Measurements from ENCODE around the gene PDIA2.

Gene PDIA2

GRCh38 chr16:287298-287811 is 4.4 kb downstream of the PDIA2 start:
- no peaks in the 10 kb centered on the region for H3K9me3 ChIP-seq (ENCODE audit: control insufficient read depth, insufficient read depth, low read depth, low read length)
- POLR2A ChIA-PET = interaction anchor here (0.7 kb wide), 1 partner anchor 63 kb away, joined by 3 read pairs; no protein-coding TSS in a partner anchor
- CTCF ChIA-PET = interaction anchor here (0.6 kb wide), 1 partner anchor 32 kb away, joined by 3 read pairs; no protein-coding TSS in a partner anchor
- H3K4me3 ChIP-seq (ENCODE audit: low read depth, low read length) = no peak overlapping the region
- H3K36me3 ChIP-seq (ENCODE audit: control insufficient read depth in 2 of 2, insufficient read depth in 1 of 2, low read length in 2 of 2) = peaks cover 0 to 63% of the 10 kb centered on the region in 2 experiments; a peak in 2 of 3 replicates
- TF ChIP-seq ZNF544 (tag by site-specific recombination; IDR thresholded peaks at IDR 0.05) (no peak), ZNF2 (tag by site-specific recombination; IDR thresholded peaks at IDR 0.05) (no peak), ZFP41 (tag by site-specific recombination; IDR thresholded peaks at IDR 0.05; ENCODE audit: borderline replicate concordance) (no peak), SP2 (tag by site-specific recombination; IDR thresholded peaks at IDR 0.05) (no peak), ZNF560 (tag by site-specific recombination; IDR thresholded peaks at IDR 0.05; ENCODE audit: borderline replicate concordance) (no peak), ZNF311 (tag by site-specific recombination; IDR thresholded peaks at IDR 0.05; ENCODE audit: borderline replicate concordance) (no peak), ZNF184 (tag by site-specific recombination; IDR thresholded peaks at IDR 0.05) (no peak), IKZF3 (tag by site-specific recombination; IDR thresholded peaks at IDR 0.05) (no peak), ZNF513 (tag by site-specific recombination; IDR thresholded peaks at IDR 0.05) (no peak), ZNF654 (tag by site-specific recombination; IDR thresholded peaks at IDR 0.05; ENCODE audit: low read depth) (peak; percentile 15; the same call in 1 of the 2 replicates), ZNF768 (tag by site-specific recombination; IDR thresholded peaks at IDR 0.05) (no peak), ZNF239 (tag by site-specific recombination; IDR thresholded peaks at IDR 0.05) (no peak), ZNF510 (tag by site-specific recombination; IDR thresholded peaks at IDR 0.05; ENCODE audit: insufficient replicate concordance) (no peak), ZNF600 (tag by site-specific recombination; IDR thresholded peaks at IDR 0.05) (0 out of 2 replicates have a peak, but pooled peaks have one; percentile 1), ZNF433 (tag by site-specific recombination; IDR thresholded peaks at IDR 0.05; ENCODE audit: low read depth) (no peak), REST (tag by site-specific recombination; IDR thresholded peaks at IDR 0.05) (no peak)
- no peaks in the 10 kb centered on the region for H3K4me1 ChIP-seq (ENCODE audit: control insufficient read depth, insufficient read depth, low read length)
- no peak overlapping the region for H3K27ac ChIP-seq (ENCODE audit: extremely low read depth, low read depth, low read length)

GRCh38 chr16:287981-288920 is 5.3 kb downstream of the PDIA2 start:
- Histone ChIP-seq H3K9me3 (ENCODE audit: control insufficient read depth, insufficient read depth, low read depth, low read length) (no peaks in the 10 kb centered on the region), H3K4me1 (ENCODE audit: control insufficient read depth, insufficient read depth, low read length) (no peaks in the 10 kb centered on the region), H3K27ac (ENCODE audit: extremely low read depth, low read depth, low read length) (no peak overlapping the region), H3K36me3 (ENCODE audit: control insufficient read depth in 2 of 2, insufficient read depth in 1 of 2, low read length in 2 of 2) (peaks cover 0 to 72% of the 10 kb centered on the region in 2 experiments; a peak in 2 of 3 replicates), H3K4me3 (ENCODE audit: low read depth, low read length) (no peak overlapping the region)
- ChIA-PET CTCF (no interaction called here), POLR2A (interaction anchor here (0.7 kb wide), 1 partner anchor 64 kb away, joined by 3 read pairs; no protein-coding TSS in a partner anchor)
- TF ChIP-seq ZNF426 (tag by site-specific recombination; IDR thresholded peaks at IDR 0.05) = no peak
- TF ChIP-seq GLIS2 (tag by site-specific recombination; IDR thresholded peaks at IDR 0.05) = peak; percentile 66
- TF ChIP-seq ZIC2 (tag by site-specific recombination; IDR thresholded peaks at IDR 0.05) = peak; percentile 45
- peak; percentile 48 for TF ChIP-seq ZBTB17 (tag by site-specific recombination; IDR thresholded peaks at IDR 0.05)

Measured in HEK293 (cell line).